ENCODE data around the gene IFIT2.

- TF ChIP-seq POLR2A (IDR thresholded peaks at IDR 0.05), result no peak
- TF ChIP-seq CTCF (IDR thresholded peaks at IDR 0.05), result no peak
Measured at GRCh38 chr10:89336241-89336640, 34.4 kb downstream of the IFIT2 start.
